ES-I3 (cell line): Measurements from ENCODE around the gene MACROD2.

Experiments
- H3K36me3 ChIP-seq: 2 replicates; pipeline ENCODE4 v1.6.1; 2013; ENCODE audit warnings: mild to moderate bottlenecking, low read length, control low read depth, moderate library complexity; ENCODE audit not compliant: insufficient read depth
- H3K4me1 ChIP-seq: 2 replicates; pipeline ENCODE4 v1.6.1; 2013; ENCODE audit warnings: mild to moderate bottlenecking, control low read depth, low read length; ENCODE audit not compliant: insufficient read depth
- H3K9ac ChIP-seq: 2 replicates; pipeline ENCODE4 v1.6.1; 2013; ENCODE audit warnings: low read depth, mild to moderate bottlenecking, low read length, moderate library complexity
- H3K9me3 ChIP-seq: 2 replicates; pipeline ENCODE4 v1.6.1; 2013; ENCODE audit warnings: mild to moderate bottlenecking, low read length, moderate library complexity; ENCODE audit not compliant: control insufficient read depth, insufficient read depth

The MACROD2 gene

DNA sequence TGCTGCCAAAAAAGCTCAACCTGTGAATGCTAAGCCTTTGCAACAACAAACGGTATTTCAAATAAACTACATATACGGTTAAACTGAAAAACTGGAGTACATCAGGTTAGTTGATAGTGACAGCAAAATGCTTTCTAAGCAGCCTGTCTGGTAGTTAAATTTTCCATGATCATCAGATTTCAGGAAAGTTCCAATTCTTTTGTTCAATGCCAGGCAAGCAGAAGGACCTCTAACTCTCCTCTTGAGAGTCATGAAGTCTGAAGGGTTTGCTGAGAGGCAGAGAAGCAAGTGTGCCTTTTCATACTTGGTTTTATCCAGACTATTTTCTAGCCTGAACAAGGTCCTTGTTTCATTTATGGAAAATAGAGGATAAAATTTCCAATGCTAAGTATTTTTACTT lies 337.6 kb downstream of the MACROD2 start:
- Histone ChIP-seq H3K4me1 (peaks cover 28% of the 10 kb centered on the region), H3K36me3 (no peaks in the 10 kb centered on the region), H3K9me3 (no peaks in the 10 kb centered on the region), H3K9ac (no peak overlapping the region)

DNA sequence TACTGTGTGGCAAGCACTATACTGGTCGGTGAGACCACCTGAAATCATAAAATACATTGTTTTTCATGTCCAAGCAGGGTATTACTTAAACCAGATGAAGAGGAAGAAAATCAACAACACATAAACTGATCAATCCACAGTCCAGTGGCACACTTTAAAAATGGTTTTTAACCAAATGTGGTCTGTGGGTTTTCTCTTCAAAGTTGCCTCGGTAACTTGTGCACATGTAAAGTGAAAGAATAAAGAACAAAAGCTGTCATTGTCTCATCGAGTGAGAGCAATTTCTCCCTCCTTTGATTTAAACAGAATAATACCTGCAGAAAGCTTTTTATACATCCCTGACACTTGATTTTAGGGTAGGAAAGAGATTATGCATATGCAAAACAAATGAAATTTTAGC lies 338.4 kb downstream of the MACROD2 start:
- Histone ChIP-seq H3K36me3 (no peaks in the 10 kb centered on the region), H3K9me3 (no peaks in the 10 kb centered on the region), H3K9ac (no peak overlapping the region; the same call in 1 of the 2 replicates), H3K4me1 (peaks cover 28% of the 10 kb centered on the region)

DNA sequence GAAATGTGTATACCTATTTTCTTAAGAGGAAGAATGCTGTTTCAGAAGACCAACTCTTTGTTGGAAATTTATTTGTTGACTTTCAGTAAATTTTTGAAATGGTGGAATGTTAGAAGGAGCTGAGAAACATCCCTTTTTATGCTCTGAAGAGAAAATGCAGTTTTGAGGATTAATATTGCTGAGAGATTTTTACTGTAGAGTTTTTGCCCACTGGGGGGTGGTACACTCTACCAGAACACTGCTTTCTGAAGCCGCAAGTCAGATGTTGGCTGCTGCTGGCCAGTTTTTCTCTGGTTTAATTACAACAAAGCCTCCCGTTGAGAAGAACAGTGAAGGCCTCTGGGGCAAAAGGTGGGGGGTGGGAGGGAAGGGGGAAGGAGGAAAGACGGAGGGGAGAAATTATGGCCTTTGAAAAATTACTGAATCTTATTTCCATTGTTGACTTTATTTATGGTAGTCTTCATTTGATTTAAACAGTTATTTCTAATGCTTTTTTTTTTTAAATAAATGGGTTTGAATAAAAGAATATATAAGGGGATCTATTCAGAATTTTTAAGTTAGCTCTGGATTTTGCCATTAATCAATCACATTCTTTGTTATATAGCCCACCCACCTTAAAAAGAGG lies 339.1 kb downstream of the MACROD2 start:
- Histone ChIP-seq H3K36me3 (no peaks in the 10 kb centered on the region), H3K9ac (no peak overlapping the region; the same call in 1 of the 2 replicates), H3K9me3 (no peaks in the 10 kb centered on the region), H3K4me1 (peaks cover 28% of the 10 kb centered on the region)

DNA sequence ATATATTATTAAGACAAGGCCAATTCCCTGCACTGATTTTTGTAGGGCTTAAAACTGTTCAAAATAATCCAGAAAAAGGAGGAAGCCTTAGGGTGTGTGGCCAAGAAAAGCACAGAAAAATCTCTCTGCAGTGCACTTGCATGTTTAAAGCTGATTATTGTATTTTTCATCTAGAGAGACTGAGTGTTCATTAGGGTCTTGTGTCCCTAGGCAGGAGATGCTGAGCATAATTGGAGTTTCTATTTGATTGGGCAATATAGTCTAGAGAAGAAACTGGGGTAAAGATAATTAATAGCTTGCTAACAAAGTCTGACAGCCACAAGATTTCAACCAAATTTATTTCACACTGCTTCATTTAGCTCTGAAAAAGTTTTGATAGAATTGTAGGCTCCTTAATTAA lies 339.7 kb downstream of the MACROD2 start:
- H3K36me3 ChIP-seq = no peaks in the 10 kb centered on the region
- H3K4me1 ChIP-seq = peaks cover 28% of the 10 kb centered on the region
- H3K9me3 ChIP-seq = no peaks in the 10 kb centered on the region
- H3K9ac ChIP-seq = no peak overlapping the region

DNA sequence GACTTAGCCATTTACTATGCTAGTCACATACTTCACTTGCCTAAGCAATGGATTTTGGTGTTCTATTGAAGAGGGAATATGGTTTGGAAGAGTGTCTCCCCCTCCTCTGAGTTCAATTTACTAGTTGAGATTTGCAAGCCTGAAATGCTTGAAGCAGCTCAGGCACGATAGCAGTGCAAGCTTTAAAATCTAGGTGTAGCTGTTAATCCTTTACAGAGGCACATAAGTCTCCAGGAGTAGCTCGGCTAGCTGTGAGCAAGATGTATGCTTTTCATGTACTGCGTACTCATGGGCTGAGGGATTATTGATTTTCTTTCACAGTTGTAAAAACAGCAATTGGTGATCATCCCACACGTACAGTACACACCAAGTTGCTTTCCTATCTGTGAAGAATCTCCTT lies 341.4 kb downstream of the MACROD2 start:
- Histone ChIP-seq H3K9ac (peak overlapping the region; percentile 65; the same call in 1 of the 2 replicates), H3K36me3 (no peaks in the 10 kb centered on the region), H3K9me3 (no peaks in the 10 kb centered on the region), H3K4me1 (peaks cover 22% of the 10 kb centered on the region)

DNA sequence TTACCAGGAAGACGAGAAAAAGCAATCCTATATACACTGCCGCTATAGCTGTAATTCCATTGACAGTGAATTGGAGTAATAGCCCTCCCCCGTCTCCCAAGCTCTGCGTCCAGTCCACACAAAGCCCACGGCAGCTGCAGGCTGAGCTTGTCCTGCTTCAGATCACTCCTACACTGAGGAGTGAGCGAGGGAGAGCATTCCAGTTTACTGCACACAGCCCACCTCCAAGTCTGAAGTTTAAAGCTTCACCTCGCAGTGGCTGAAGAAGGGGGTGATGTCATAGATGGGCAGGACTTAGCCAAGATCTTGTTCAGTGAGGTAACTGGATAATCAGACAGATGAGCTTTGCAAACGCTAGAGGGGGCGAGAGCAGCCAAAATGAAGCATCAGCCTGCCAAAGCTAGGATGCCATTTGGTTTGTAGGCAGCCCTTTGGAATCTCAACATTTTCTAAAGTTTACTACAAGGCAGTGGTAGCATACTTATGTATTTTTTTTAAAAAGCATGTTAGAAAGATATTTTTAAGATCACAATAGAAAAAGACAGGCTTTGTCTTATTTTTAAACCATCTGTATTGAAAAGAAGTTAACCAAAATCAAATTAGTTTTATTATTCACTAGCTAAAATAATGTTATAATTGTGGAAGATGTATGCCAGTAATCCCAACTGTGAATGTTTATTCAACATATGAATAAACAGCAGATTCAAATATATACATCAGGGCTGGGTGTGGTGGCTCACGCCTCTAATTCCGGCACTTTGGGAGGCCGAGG lies 342.3 kb downstream of the MACROD2 start, which contains the start of gene FLRT3:
Gene FLRT3, minus strand, starts transcription at position 213 of the 772 bp plus-strand sequence. CDS start 10,106 bp downstream, outside the sequence.
- Histone ChIP-seq H3K9ac (peak within 1 kb of the TSS; percentile 65), H3K4me1 (peaks cover 21% of the 10 kb centered on the region; the same call in 1 of the 2 replicates), H3K36me3 (no peaks in the 10 kb centered on the region), H3K9me3 (no peaks in the 10 kb centered on the region)

DNA sequence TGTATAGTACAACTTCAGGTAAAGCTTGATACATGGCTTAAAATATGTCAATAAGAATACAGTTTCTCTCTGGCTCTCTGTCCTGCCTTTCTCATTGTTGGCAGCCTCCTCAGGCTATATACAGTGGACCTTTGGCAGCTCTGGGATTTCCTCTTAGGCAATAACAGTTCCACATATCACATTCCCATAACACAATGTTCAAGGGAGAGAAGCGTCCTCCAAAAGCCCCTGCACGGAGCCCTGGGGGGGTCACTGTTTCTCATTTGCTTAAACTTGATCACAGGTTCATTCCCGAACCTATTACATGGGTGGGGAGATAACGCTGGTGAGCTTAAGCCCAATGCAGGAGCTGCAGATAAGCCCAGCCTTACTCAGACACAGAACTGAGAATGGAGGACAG lies 346.5 kb downstream of the MACROD2 start:
- no peaks in the 10 kb centered on the region for H3K9me3 ChIP-seq
- H3K36me3 ChIP-seq = no peaks in the 10 kb centered on the region
- H3K4me1 ChIP-seq = no peaks in the 10 kb centered on the region; the same call in 1 of the 2 replicates
- no peak overlapping the region for H3K9ac ChIP-seq

DNA sequence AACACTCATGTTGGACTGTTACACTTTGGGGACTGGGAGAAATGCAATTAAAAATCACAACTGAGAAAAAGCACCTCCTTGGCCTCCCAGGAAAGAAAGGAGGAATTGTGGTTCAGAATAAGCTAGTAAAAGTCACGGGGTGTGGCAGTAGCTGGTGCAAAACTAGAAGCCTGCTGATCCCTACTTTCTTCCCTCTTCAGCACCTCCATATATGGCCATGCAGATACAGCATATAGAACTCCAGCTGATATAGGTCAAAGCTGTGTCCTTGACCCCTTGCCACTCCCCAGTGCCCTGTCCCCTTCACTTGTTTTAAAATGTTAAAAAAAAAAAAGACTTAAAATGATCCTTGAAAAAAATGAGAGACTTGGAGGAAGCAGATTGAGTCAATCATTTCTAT lies 347.6 kb downstream of the MACROD2 start:
- H3K9me3 ChIP-seq = no peaks in the 10 kb centered on the region
- H3K36me3 ChIP-seq = no peaks in the 10 kb centered on the region
- H3K9ac ChIP-seq = no peak overlapping the region
- no peaks in the 10 kb centered on the region; the same call in 1 of the 2 replicates for H3K4me1 ChIP-seq

DNA sequence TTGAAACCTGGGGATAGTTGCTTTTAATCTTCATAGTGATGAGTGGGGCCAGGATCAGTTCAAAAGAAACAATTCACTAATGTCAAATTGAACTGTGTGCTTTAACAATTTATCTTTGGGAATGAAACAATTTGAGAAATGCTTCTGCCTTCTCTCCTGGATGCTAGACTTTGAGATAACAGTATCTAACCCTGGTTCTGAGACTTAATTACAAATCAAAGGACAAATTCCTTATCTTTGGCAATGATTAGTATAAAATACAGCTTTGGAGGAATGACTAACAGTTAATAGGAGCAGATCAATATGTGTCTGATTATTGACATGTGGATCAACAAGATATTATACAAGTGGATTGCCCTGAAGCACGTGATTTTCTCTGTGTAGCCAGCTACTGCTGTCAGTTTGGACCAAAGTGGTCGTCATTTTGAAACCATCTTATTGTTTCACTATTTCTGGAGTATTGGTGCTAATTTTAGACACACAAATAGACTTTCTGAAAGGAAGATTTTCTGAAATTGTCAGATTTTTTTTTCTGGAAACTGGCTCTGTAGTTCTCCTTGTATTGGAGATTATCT lies 348.3 kb downstream of the MACROD2 start:
- no peak overlapping the region for H3K9ac ChIP-seq
- no peaks in the 10 kb centered on the region for H3K36me3 ChIP-seq
- H3K9me3 ChIP-seq = no peaks in the 10 kb centered on the region
- no peaks in the 10 kb centered on the region; the same call in 1 of the 2 replicates for H3K4me1 ChIP-seq

DNA sequence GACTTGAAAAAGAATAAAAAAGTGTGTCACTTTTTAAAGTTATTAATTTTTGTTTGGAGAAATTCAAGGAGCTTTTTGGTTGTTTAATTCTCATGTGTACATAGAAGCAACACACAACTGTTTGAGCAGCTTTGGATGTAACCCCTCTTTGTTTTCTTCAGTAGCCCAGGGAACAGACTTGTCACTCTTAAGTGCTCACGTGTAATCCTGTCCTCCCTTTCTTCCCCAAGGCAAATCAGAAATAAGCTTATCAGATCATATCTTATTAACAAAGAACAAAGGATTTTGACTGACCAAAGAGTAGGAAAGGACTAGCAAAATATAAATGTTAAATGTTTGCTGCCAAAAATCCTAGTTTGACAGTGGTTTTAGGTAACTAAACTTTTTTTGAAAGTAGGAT lies 349.4 kb downstream of the MACROD2 start:
- H3K36me3 ChIP-seq = no peaks in the 10 kb centered on the region
- no peaks in the 10 kb centered on the region for H3K9me3 ChIP-seq
- H3K4me1 ChIP-seq = no peaks in the 10 kb centered on the region; the same call in 1 of the 2 replicates
- no peak overlapping the region for H3K9ac ChIP-seq

DNA sequence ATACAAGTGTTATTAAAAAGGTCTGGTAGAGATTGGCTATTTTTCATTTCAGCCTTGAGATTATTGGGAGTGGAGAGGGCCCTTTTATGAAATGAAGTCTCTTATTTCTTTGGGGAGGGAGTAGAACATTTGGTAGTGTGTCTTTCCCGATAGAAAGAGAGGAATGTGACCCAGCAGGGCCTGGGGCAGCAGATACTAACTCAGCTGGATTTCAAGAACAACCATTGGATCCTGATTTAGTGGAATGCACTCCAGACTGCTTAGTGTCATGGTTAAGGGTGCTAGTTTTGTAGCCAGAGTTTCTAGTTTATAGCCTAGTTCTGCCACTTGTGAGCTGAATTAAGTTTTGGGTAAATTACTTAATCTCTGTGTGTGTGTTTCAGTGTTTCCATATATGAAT lies 360.5 kb downstream of the MACROD2 start:
- Histone ChIP-seq H3K4me1 (peaks cover 11% of the 10 kb centered on the region; the same call in 1 of the 2 replicates), H3K36me3 (no peaks in the 10 kb centered on the region), H3K9ac (no peak overlapping the region), H3K9me3 (no peaks in the 10 kb centered on the region)

DNA sequence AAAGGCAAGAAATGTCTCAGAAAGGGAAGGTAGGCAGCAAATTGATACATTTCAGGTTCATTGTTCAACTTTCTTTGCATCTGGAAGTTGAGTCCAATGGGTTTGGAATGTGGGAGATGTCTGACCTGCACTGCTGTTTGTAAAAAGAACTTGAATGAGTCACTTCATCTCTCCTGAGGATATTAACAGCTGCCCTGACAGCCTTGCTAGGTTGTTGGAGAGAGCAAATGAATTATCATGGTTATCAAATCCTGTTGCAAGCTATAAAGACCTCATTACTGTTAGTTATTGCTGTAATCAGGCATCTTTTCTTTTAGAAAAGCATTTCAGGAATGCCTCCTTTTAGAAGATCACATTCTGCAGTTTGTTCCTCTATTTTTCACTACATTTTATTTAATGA lies 365.1 kb downstream of the MACROD2 start:
- Histone ChIP-seq H3K36me3 (no peaks in the 10 kb centered on the region), H3K9ac (no peak overlapping the region), H3K9me3 (no peaks in the 10 kb centered on the region), H3K4me1 (peaks cover 11% of the 10 kb centered on the region; the same call in 1 of the 2 replicates)

DNA sequence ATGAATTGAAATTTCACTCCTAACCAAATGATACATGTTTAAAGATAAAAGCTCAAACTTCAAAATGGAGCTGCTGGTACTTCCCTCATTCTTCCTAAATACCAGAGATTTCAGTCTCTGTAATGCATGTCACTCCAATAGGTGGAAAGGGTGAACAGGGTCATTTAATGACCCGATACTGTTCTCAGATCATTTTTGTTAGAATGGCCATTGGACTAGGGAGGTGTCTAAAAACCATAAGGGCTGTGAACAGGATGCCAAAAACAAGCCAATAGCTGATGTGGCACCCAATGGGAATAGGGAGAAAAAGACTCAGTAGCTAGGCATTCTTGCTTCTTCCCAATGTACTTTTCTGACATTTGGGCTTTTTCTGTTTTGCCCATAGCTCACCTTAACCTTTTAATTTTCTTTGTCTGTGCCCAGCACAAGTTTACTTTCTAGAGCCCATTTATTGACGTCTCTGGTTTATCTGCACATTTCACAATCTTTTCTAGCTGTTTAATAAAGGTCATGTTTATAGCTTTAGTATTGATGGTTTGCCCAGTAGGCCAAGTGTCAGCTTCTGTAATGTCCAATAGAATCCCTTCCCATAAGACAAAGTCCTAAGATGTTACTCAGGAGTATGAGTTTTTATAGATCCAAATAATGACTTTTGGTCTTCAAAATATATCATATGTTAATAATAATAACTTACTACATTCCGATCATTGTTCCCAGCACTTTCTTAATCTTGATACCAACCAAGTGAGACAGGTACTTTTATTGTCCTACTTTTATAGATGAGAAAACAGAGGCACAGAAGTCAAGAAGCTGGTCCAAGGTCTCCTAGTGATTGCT lies 366.4 kb downstream of the MACROD2 start:
- Histone ChIP-seq H3K36me3 (no peaks in the 10 kb centered on the region), H3K9me3 (no peaks in the 10 kb centered on the region), H3K9ac (no peak overlapping the region), H3K4me1 (peaks cover 4% of the 10 kb centered on the region; the same call in 1 of the 2 replicates)

DNA sequence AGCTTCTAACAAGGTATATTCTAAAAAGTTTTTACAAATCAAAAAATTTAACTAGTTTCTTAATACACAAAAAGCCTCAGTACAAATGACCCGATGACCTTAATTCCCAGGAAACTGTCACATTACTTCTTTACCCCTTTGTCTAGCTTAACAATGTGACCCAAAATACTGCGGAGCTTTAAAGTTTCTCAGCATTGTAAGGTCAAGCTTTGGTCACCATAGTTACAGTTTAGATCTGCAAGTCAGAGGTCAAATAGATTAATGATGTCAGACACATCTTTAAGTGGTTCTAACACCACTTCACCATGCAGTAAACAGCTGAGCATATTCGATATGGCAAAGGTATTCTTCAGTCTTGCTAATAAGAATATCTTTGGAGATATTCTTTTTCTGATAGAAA lies 378.9 kb downstream of the MACROD2 start:
- H3K9me3 ChIP-seq = no peaks in the 10 kb centered on the region
- H3K4me1 ChIP-seq = peaks cover 7% of the 10 kb centered on the region
- no peaks in the 10 kb centered on the region for H3K36me3 ChIP-seq
- no peak overlapping the region for H3K9ac ChIP-seq
